Hematopoietic multipotent progenitor cell treated with erythropoietin and hydrocortisone succinate and interleukin-3 and kit ligand, for 17 days (in vitro differentiated cells): Measurements from ENCODE around the gene LCN6.

Experiments used
- DNase-seq: peaks from one replicate; pipeline ENCODE4 v3.0.0-alpha.2; 2015; ENCODE audit warnings: low spot score

Gene LCN6

GRCh38 chr9:136743639-136744211, 4.6 kb downstream of the LCN6 start:
- DNase-seq: no peak

- no peak for DNase-seq
Measured at GRCh38 chr9:136742591-136743391, 5.5 kb downstream of the LCN6 start, which contains the start of gene LCN10. TSS of gene LCN10 (minus strand) at chr9:136742940. CDS start at chr9:136742903, 37 bp downstream.

- DNase-seq: no peak
Measured at GRCh38 chr9:136741883-136742571, 6.3 kb downstream of the LCN6 start.

- DNase-seq: no peak
Measured at GRCh38 chr9:136740971-136741882, 7.1 kb downstream of the LCN6 start.

GRCh38 chr9:136740491-136740890, 7.8 kb downstream of the LCN6 start:
- no peak for DNase-seq

GRCh38 chr9:136740069-136740468, 8.3 kb downstream of the LCN6 start:
- DNase-seq: no peak

- no peak for DNase-seq
Measured at GRCh38 chr9:136739509-136739908, 8.8 kb downstream of the LCN6 start.

GRCh38 chr9:136738960-136739359, 9.4 kb downstream of the LCN6 start:
- no peak for DNase-seq

- DNase-seq: no peak
Measured at GRCh38 chr9:136735812-136736480, 12.4 kb downstream of the LCN6 start.

- DNase-seq: no peak
Measured at GRCh38 chr9:136734837-136735496, 13.4 kb downstream of the LCN6 start.

GRCh38 chr9:136733611-136734010, 14.7 kb downstream of the LCN6 start:
- no peak for DNase-seq

- no peak for DNase-seq
Measured at GRCh38 chr9:136732444-136733178, 15.7 kb downstream of the LCN6 start.

GRCh38 chr9:136729926-136730325, 18.4 kb downstream of the LCN6 start:
- no peak for DNase-seq

- DNase-seq: no peak
Measured at GRCh38 chr9:136729144-136729543, 19.2 kb downstream of the LCN6 start.

GRCh38 chr9:136728548-136729123, 19.7 kb downstream of the LCN6 start:
- no peak for DNase-seq

- peak; percentile 76 for DNase-seq
Measured at GRCh38 chr9:136728080-136728547, 20.2 kb downstream of the LCN6 start.

- peak; percentile 49 for DNase-seq
Measured at GRCh38 chr9:136726631-136727191, 21.6 kb downstream of the LCN6 start.

GRCh38 chr9:136726118-136726517, 22.2 kb downstream of the LCN6 start:
- DNase-seq: no peak

GRCh38 chr9:136725612-136726011, 22.7 kb downstream of the LCN6 start:
- DNase-seq: no peak
